Activated T-helper 1 cell treated with anti-CD3 and anti-CD28 coated beads, Interleukin-2, amount 50 U/mL, for 16 hours (primary cell): ENCODE results near the gene SCN2B.

Experiments used
- DNase-seq, 2 donors: peaks; one replicate each; pipeline ENCODE4 v3.0.0-alpha.2; 2020; ENCODE audit warnings: low read depth in 1 of 2, low spot score in 1 of 2

SCN2B gene

GRCh38 chr11:118135796-118136165, 40.7 kb downstream of the SCN2B start:
- no peak for DNase-seq

- no peak for DNase-seq
These were observed 41.2 kb downstream of the SCN2B start for GRCh38 chr11:118135051-118135795.

GRCh38 chr11:118133816-118134215, 42.6 kb downstream of the SCN2B start:
- DNase-seq, result no peak

GRCh38 chr11:118132385-118133151, 43.9 kb downstream of the SCN2B start:
- DNase-seq, result no peak

- no peak for DNase-seq
These were observed 46.8 kb downstream of the SCN2B start for GRCh38 chr11:118129471-118130172.

GRCh38 chr11:118128721-118129470, 47.5 kb downstream of the SCN2B start:
- DNase-seq, result no peak

- no peak for DNase-seq
These were observed 48.1 kb downstream of the SCN2B start for GRCh38 chr11:118128310-118128709.

GRCh38 chr11:118126082-118126838, 50.2 kb downstream of the SCN2B start:
- DNase-seq, result no peak

GRCh38 chr11:118124929-118125535, 51.4 kb downstream of the SCN2B start:
- no peak for DNase-seq

- DNase-seq, result no peak
These were observed 55.6 kb downstream of the SCN2B start for GRCh38 chr11:118120793-118121192.

- no peak for DNase-seq
These were observed 58.4 kb downstream of the SCN2B start for GRCh38 chr11:118117790-118118601.

GRCh38 chr11:118115048-118115447, 61.4 kb downstream of the SCN2B start:
- no peak for DNase-seq

GRCh38 chr11:118114266-118114665, 62.2 kb downstream of the SCN2B start:
- no peak for DNase-seq

- no peak for DNase-seq
These were observed 63.6 kb downstream of the SCN2B start for GRCh38 chr11:118112711-118113430.
